Naive thymus-derived CD8-positive, alpha-beta T cell (primary cell): Measurements from ENCODE around the gene CFAP58. TPM values are rescaled to one million over a fixed set of nuclear protein-coding genes. Genes with fewer than 3 reads are reported as not detected.
A peak's percentile ranks its signal among the peaks of the same experiment; 100 is the strongest.

Experiments used
- ATAC-seq, 2 donors: fragments of 150-1000 bp; cut with Tn5 transposase in 1 of 2; sonication (Bioruptor Pico), chemical (Tn5 transposase) in 1 of 2; 1 replicate in 1 of 2; 2 replicates in 1 of 2; pipeline ENCODE4 v1.10.0; 2021; ENCODE audit warnings: mild to moderate bottlenecking in 2 of 2, moderate library complexity in 2 of 2
- POLR2A ChIA-PET: fragments of 350-600 bp; sonication (Branson Sonifier 250); formaldehyde crosslinking; loops from one replicate; lab custom pipeline; 2021; ENCODE audit warnings: antibody characterized with exemption; lab: Charles Lee
- DNase-seq, 10 donors: peaks; one replicate each; pipeline versions ENCODE4 v3.0.0 to v3.0.0-alpha.2; 2020 to 2022
- H3K27ac Mint-ChIP-seq, 10 donors: one replicate each; pipeline ENCODE4 v1.8.0; 2020 to 2022; ENCODE audit warnings: mild to moderate bottlenecking in 10 of 10, mixed read lengths in 10 of 10, moderate library complexity in 4 of 10, inconsistent platforms in 1 of 10
- H3K27me3 Mint-ChIP-seq, 5 donors: one replicate each; pipeline ENCODE4 v1.8.0; 2021 to 2022; ENCODE audit warnings: mixed read lengths in 5 of 5
- H3K36me3 Mint-ChIP-seq, 3 donors: one replicate each; pipeline ENCODE4 v1.8.0; 2020 to 2022; ENCODE audit warnings: mixed read lengths in 3 of 3, mild to moderate bottlenecking in 2 of 3, inconsistent platforms in 1 of 3
- H3K4me1 Mint-ChIP-seq, 4 donors: one replicate each; pipeline ENCODE4 v1.8.0; 2021 to 2022; ENCODE audit warnings: mixed read lengths in 4 of 4
- H3K4me3 Mint-ChIP-seq, 10 donors: one replicate each; pipeline ENCODE4 v1.8.0; 2020 to 2022; ENCODE audit warnings: mild to moderate bottlenecking in 10 of 10, mixed read lengths in 10 of 10, moderate library complexity in 6 of 10, inconsistent platforms in 1 of 10
- H3K9me3 Mint-ChIP-seq, 9 donors: one replicate each; pipeline ENCODE4 v1.8.0; 2020 to 2022; ENCODE audit warnings: mixed read lengths in 9 of 9, mild to moderate bottlenecking in 3 of 9, inconsistent platforms in 1 of 9, moderate library complexity in 1 of 9
- polyA plus RNA-seq, 3 donors: library from polyadenylated mRNA; unstranded; fragments of 300-500 nt; fragmentation: Illumina TruSeq; gene quantifications; one replicate each; pipeline ENCODE4 v1.2.3, GENCODE V29; 2021
- total RNA-seq, 8 experiments: library from RNA in 2 of 8; stranded (reverse) in 2 of 8; gene quantifications; one replicate each; pipeline ENCODE4 v1.2.3 and lab custom pipeline; 2021 to 2026

CFAP58 gene
- total and polyA plus RNA-seq, 5 experiments from 2014 or later: not detected

- Mint-ChIP-seq H3K27ac (peak within 1 kb of the TSS; percentile 95 to 100 (median 98)), H3K36me3 (no peaks in the 10 kb centered on the region), H3K9me3 (no peaks in the 10 kb centered on the region), H3K4me1 (peaks cover 23 to 53% (median 53%) of the 10 kb centered on the region in 4 donors), H3K4me3 (peak within 1 kb of the TSS; percentile 89 to 100 (median 98)), H3K27me3 (no peaks in the 10 kb centered on the region)
- POLR2A ChIA-PET: interaction anchor here (0.8 to 7.6 kb wide), 20 partner anchors 8 to 421 kb away, joined by 3 to 93 read pairs (median 5); partner anchors contain the start of genes CFAP58, GSTO1, SFR1 and STN1
- ATAC-seq (peak; percentile 73 to 78), DNase-seq (peak; percentile 56 to 95 (median 74))
Observed at GRCh38 chr10:104337985-104338735, 15.5 kb upstream of the CFAP58 start, which contains the start of gene ITPRIP. ITPRIP (minus strand) TSS chr10:104338465; CDS start chr10:104316051, 22,414 bp downstream.

DNA sequence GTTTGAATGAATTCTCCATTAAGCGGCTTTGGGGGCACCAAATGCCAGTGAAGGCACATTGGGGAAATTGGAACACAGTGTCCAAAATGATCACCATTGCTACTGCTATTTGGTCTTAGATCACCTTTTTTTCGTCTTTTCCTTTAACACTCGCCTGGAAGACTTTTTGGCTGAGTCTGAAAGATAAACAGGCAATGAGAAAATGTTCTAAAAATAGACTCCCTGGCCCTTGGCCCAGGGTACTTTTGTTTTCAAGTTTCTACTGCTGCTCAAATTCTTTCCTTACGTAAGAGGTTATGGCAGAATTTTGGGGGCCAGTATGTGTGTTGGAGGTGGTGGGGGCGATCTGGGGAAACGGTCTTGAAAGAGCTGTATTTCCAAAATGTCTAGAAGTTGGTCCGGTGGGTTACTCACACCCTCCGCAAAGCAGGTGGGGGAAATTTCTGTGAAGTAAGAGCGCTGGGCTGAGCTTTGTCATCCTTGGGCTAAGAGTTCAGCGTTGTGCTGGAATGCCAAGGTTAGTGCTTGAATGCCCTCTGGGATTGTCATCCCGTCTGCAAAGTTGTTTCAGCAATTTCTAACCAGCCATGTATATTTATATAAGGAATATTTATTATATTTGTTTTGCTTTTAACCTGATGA is 14.0 kb upstream of the CFAP58 start:
- no peak for ATAC-seq
- Mint-ChIP-seq H3K4me1 (peaks cover 18 to 39% (median 38%) of the 10 kb centered on the region in 4 donors), H3K9me3 (no peaks in the 10 kb centered on the region), H3K27ac (peak overlapping the region in 9 of 10 donors; percentile 95 to 100 (median 99)), H3K36me3 (no peaks in the 10 kb centered on the region), H3K4me3 (peak overlapping the region; percentile 89 to 100 (median 98)), H3K27me3 (no peaks in the 10 kb centered on the region)
- POLR2A ChIA-PET: interaction anchor here (1.1 to 7.6 kb wide), 7 partner anchors 11 to 422 kb away, joined by 3 to 93 read pairs (median 10); partner anchors contain the start of genes CFAP58 and STN1
- no peak for DNase-seq

- DNase-seq (no peak), ATAC-seq (no peak)
- POLR2A ChIA-PET: interaction anchor here (2.8 to 7.6 kb wide), 2 partner anchors 11 to 33 kb away, joined by 19 to 93 read pairs; no protein-coding TSS in a partner anchor
- Mint-ChIP-seq H3K4me1 (peaks cover 12 to 34% (median 33%) of the 10 kb centered on the region in 4 donors), H3K4me3 (peak overlapping the region in 8 of 10 donors; percentile 16 to 100 (median 70)), H3K27ac (peak overlapping the region in 5 of 10 donors; percentile 2 to 99 (median 69)), H3K9me3 (no peaks in the 10 kb centered on the region), H3K27me3 (no peaks in the 10 kb centered on the region), H3K36me3 (no peaks in the 10 kb centered on the region)
Observed at GRCh38 chr10:104340111-104340526, 13.5 kb upstream of the CFAP58 start.

DNA sequence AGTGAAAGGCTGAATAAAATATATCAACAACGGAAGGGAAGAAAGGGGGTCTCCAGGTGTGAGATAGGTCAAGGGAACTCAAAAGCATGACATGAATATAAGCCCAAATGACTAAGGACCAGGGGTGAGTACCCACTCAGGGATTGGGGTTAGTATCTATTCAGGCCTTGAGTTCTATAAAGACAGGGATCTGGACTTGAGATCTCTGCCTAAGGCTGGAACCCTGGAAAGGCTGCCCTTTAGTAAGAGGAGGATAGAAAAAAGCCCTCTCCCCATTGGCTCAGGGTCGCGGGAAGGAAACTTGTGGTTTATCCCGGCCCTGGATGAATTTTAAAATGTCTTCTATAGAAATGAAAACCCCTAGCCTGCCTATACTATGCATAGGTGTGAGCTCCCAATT is 13.0 kb upstream of the CFAP58 start:
- ATAC-seq: no peak

DNA sequence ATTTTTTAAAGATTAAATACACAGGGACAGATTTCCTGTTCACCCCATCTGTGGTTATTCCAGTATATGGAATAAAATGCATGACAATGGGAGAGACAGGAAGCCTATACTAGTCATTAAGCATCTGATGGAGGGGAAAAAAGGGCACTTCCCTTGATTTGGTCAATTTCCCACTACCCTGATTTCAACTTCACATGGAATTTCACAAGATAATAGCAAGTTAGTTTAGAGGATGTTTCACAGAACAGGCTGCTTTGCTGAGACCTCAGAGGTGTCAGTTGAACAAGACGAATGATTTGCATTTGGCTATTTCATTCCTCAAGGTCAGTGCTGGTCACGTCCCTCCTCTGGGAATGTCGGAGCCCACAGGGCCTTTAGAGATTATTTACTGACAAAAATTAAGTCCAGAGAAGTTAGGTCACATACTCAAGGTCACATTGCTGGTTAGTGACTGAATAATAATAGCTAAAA is 10.7 kb upstream of the CFAP58 start:
- Mint-ChIP-seq H3K4me1 (peaks cover 6 to 31% (median 26%) of the 10 kb centered on the region in 4 donors), H3K27ac (no peak overlapping the region), H3K27me3 (no peaks in the 10 kb centered on the region), H3K9me3 (peaks cover 0 to 8% (median 0%) of the 10 kb centered on the region in 9 donors), H3K4me3 (no peak overlapping the region), H3K36me3 (no peaks in the 10 kb centered on the region)
- POLR2A ChIA-PET: interaction anchor here (0.9 to 1.1 kb wide), 3 partner anchors 16 to 37 kb away, joined by 3 to 4 read pairs (median 3); no protein-coding TSS in a partner anchor
- ATAC-seq (no peak), DNase-seq (no peak)

More for the DNA sequence above, 13.0 kb upstream of the CFAP58 start:
- no peak for DNase-seq
- POLR2A ChIA-PET: interaction anchor here (1.3 kb wide), 1 partner anchor 11 kb away, joined by 3 read pairs; no protein-coding TSS in a partner anchor
- Mint-ChIP-seq H3K9me3 (peaks cover 0 to 4% (median 0%) of the 10 kb centered on the region in 9 donors), H3K4me1 (peaks cover 9 to 34% (median 30%) of the 10 kb centered on the region in 4 donors), H3K27me3 (no peaks in the 10 kb centered on the region), H3K27ac (peak overlapping the region in 3 of 10 donors; percentile 28 to 99 (median 95)), H3K4me3 (peak overlapping the region in 2 of 10 donors; percentile 40 to 97), H3K36me3 (no peaks in the 10 kb centered on the region)

DNA sequence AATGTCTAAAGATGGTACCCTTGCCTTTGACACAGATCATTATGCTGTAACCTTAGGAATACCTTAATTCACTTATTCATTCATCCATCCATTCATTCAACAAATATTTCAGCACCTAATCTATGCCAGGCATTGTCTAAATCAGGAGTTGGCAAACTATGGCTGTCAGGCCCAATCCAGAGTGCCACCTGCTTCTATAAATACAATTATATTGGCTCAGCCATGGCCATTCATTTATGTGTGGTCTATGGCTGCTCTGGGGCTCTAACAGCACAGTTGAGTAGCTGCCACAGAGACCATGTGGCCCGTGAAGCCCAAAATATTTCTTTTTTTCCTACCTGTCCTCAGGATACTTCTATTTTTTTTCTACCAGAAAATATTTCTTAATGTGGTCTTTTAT is 9.4 kb upstream of the CFAP58 start:
- ATAC-seq: no peak
- Mint-ChIP-seq H3K9me3 (peaks cover 0 to 8% (median 0%) of the 10 kb centered on the region in 9 donors), H3K27ac (peak overlapping the region in 1 of 10 donors; percentile 71), H3K36me3 (no peaks in the 10 kb centered on the region), H3K4me1 (peaks cover 4 to 34% (median 18%) of the 10 kb centered on the region in 4 donors), H3K27me3 (no peaks in the 10 kb centered on the region), H3K4me3 (no peak overlapping the region)
- POLR2A ChIA-PET: interaction anchor here (1.1 kb wide), 2 partner anchors 18 to 38 kb away, joined by 3 read pairs; no protein-coding TSS in a partner anchor
- no peak for DNase-seq

DNA sequence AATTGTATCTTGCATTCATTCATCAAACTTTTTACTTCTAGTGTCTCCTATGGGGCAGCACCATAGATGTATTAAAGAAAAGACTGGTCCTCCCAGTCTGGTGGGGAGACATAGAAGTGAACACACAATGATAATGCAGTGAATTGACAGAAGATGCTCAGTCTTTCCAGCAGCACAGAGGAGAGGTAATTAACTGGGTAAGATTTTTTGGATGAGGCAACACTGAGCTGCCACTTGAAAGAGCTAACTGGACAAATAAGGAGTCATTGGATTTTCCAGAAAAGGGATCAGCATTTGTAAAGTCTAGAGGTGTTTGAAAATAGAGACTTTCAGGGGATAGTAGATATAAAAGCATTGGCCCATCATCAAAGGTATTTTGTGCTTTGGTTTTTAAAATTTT is 8.1 kb upstream of the CFAP58 start:
- H3K4me1 Mint-ChIP-seq: peaks cover 4 to 23% (median 12%) of the 10 kb centered on the region in 4 donors
- DNase-seq: no peak
- POLR2A ChIA-PET: interaction anchor here (1.1 kb wide), 1 partner anchor 8 kb away, joined by 7 read pairs; no protein-coding TSS in a partner anchor
- H3K9me3 Mint-ChIP-seq: peaks cover 0 to 8% (median 0%) of the 10 kb centered on the region in 9 donors
- no peaks in the 10 kb centered on the region for H3K36me3 Mint-ChIP-seq
- peak overlapping the region in 4 of 10 donors; percentile 18 to 63 (median 48) for H3K27ac Mint-ChIP-seq
- no peaks in the 10 kb centered on the region for H3K27me3 Mint-ChIP-seq
- H3K4me3 Mint-ChIP-seq: peak overlapping the region in 1 of 10 donors; percentile 6
- ATAC-seq: no peak

DNA sequence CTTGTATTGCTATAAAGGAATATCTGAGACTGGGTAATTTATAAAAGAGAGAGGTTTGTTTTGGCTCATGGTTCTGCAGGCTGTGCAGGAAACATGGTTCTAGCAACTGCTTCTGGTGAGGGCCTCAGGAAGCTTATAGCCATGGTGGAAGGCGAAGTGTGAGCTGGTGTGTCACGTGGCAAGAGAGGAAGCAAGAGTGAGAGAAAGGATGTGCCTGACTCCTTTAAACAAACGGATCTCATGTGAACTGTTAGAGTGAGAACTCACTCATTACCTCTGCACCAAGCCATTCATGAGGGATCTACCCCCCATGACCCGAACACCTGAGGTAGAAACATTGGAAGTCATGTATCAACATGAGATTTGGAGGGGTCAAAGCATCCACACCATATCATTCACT is 7.7 kb upstream of the CFAP58 start:
- ATAC-seq (peak in 1 of 2 donors; percentile 57), DNase-seq (no peak)
- Mint-ChIP-seq H3K4me3 (peak overlapping the region in 2 of 10 donors; percentile 6 to 64), H3K27me3 (no peaks in the 10 kb centered on the region), H3K4me1 (peaks cover 4 to 23% (median 12%) of the 10 kb centered on the region in 4 donors), H3K27ac (peak overlapping the region in 8 of 10 donors; percentile 13 to 91 (median 67)), H3K9me3 (peaks cover 0 to 8% (median 0%) of the 10 kb centered on the region in 9 donors), H3K36me3 (no peaks in the 10 kb centered on the region)
- POLR2A ChIA-PET: interaction anchor here (0.8 to 1.8 kb wide), 4 partner anchors 8 to 56 kb away, joined by 3 to 8 read pairs (median 6); no protein-coding TSS in a partner anchor

- Mint-ChIP-seq H3K4me1 (peaks cover 7 to 23% (median 16%) of the 10 kb centered on the region in 4 donors), H3K27ac (peak overlapping the region in 5 of 10 donors; percentile 40 to 82 (median 59)), H3K4me3 (no peak overlapping the region), H3K9me3 (peaks cover 0 to 8% (median 0%) of the 10 kb centered on the region in 9 donors), H3K27me3 (no peaks in the 10 kb centered on the region), H3K36me3 (no peaks in the 10 kb centered on the region)
- DNase-seq: no peak
- no peak for ATAC-seq
- POLR2A ChIA-PET: interaction anchor here (0.6 to 1.8 kb wide), 7 partner anchors 9 to 58 kb away, joined by 3 to 5 read pairs (median 4); partner anchors contain the start of gene ITPRIP
Observed at GRCh38 chr10:104347295-104348045, 6.2 kb upstream of the CFAP58 start.

DNA sequence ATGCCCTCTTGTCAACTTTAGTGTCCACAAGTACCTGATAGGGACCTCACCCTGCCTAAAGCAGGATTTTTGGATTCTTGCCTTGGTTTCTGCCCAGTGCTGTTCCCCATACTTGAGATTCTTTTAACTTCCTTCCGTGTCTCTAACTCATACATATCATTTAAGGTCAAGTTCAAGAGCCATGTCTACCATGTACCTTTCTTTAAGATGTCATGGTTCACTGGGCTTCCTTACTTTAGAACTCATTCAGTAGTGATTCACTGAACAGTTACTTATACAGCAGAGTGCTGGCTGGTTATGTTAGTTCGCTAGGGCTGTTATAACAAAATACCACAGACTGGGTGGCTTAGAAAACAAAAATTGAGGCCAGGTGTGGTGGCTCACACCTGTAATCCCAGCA is 5.0 kb upstream of the CFAP58 start:
- H3K4me3 Mint-ChIP-seq: no peak overlapping the region
- no peaks in the 10 kb centered on the region for H3K27me3 Mint-ChIP-seq
- peaks cover 0 to 8% (median 0%) of the 10 kb centered on the region in 9 donors for H3K9me3 Mint-ChIP-seq
- ATAC-seq: no peak
- POLR2A ChIA-PET: interaction anchor here (4.0 kb wide), 1 partner anchor 42 kb away, joined by 24 read pairs; no protein-coding TSS in a partner anchor
- H3K27ac Mint-ChIP-seq: no peak overlapping the region
- no peak for DNase-seq
- H3K4me1 Mint-ChIP-seq: peaks cover 8 to 23% (median 18%) of the 10 kb centered on the region in 4 donors
- no peaks in the 10 kb centered on the region for H3K36me3 Mint-ChIP-seq

GRCh38 chr10:104349623-104350126 is 4.0 kb upstream of the CFAP58 start:
- Mint-ChIP-seq H3K36me3 (no peaks in the 10 kb centered on the region), H3K27ac (no peak overlapping the region), H3K27me3 (no peaks in the 10 kb centered on the region), H3K9me3 (peaks cover 0 to 8% (median 0%) of the 10 kb centered on the region in 9 donors), H3K4me1 (peaks cover 8 to 23% (median 18%) of the 10 kb centered on the region in 4 donors), H3K4me3 (no peak overlapping the region)
- POLR2A ChIA-PET: interaction anchor here (0.5 to 4.0 kb wide), 5 partner anchors 11 to 93 kb away, joined by 3 to 24 read pairs (median 6); partner anchors contain the start of gene ITPRIP
- ATAC-seq: peak in 1 of 2 donors; percentile 3
- no peak for DNase-seq
